NCI-H82 (cell line): Measurements from ENCODE around the gene LSM3.

Experiments used
- DNase-seq: peaks from one replicate; lab custom pipeline; 2025; lab: John Stamatoyannopoulos, UW

LSM3 gene

GRCh38 chr3:14241716-14242115 is 63.1 kb downstream of the LSM3 start:
- DNase-seq, result no peak

- DNase-seq, result no peak
Measured at GRCh38 chr3:14242490-14243311, 64.1 kb downstream of the LSM3 start.

DNA sequence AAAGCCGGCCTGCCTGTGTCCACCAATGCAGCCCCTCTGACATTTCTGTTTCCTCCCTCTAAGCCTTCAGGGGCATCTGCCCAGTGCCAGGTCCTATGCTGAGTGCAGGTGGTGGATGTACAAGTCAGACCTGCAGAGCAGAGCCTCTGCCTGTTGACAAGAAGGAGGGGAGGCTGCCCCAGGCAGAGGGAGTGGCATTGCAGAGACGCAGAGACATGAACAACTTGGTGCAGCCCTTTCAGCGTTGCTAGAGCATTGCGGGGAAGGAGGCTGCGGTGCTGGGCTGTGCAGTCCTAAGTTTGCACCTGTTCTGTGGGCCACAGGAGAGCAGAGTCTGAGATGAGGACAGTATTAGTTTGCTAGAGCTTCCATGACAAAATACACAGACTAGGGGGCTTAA is 65.2 kb downstream of the LSM3 start:
- DNase-seq, result no peak

GRCh38 chr3:14244521-14245247 is 66.1 kb downstream of the LSM3 start:
- peak; percentile 67 for DNase-seq

DNA sequence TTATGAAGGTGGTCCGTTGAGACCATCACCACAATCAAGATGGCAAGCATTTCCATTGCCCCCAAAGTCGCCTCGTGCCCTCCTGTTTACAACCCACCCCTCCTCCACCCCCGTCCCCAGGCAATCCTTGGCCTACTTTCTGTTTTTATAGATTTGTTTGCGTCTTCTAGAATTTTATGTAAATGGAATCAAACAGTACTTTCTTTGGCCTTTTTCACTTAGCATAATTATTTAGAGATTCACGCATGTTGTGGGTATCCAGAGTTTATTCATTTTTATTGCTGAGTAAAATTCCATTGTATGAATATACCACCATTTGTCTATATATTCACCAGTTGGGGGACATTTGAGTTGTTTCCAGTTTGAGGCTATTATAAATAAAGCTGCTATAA is 66.6 kb downstream of the LSM3 start:
- no peak for DNase-seq

GRCh38 chr3:14245822-14246221 is 67.2 kb downstream of the LSM3 start:
- no peak for DNase-seq

DNA sequence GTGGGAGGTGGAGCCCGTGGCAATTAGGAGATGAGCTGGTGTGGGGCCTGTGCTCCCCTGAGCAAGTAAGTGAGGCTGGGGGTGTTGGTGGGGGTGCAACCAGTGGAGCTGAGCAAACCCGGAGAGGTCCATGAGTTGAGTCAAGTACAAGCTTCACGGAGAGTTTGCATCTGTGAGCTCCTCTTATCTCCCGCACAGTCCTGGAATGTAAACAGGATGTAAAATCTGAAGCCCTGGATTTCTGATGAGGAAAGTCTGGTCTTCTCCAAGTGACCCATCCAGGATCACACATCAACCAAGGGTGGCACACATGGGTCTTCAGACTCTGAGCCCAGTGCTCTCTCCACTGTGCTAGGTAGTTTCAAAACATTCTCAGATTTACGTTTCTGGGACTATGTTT is 67.8 kb downstream of the LSM3 start:
- DNase-seq, result no peak

GRCh38 chr3:14248477-14248848 is 69.8 kb downstream of the LSM3 start:
- DNase-seq, result no peak

GRCh38 chr3:14248849-14249523 is 70.4 kb downstream of the LSM3 start:
- DNase-seq, result no peak
